Ecto neural progenitor cell (in vitro differentiated cells): Measurements from ENCODE around the gene KSR1.
"Not testable (repeated sequence)": the region's sequence is repeated elsewhere in the genome, so short reads cannot be mapped to it uniquely, and the experiment has no call there.

ENCODE experiments used
- DNase-seq: peaks from one replicate; pipeline ENCODE4 v3.0.0-alpha.2; 2018; ENCODE audit warnings: low spot score

KSR1 gene

GRCh38 chr17:27610304-27610677 is 154.0 kb downstream of the KSR1 start:
- no peak for DNase-seq

- no peak for DNase-seq
These were observed 156.0 kb downstream of the KSR1 start for GRCh38 chr17:27612160-27612770.

- no peak for DNase-seq
These were observed 157.2 kb downstream of the KSR1 start for GRCh38 chr17:27613433-27613832.

GRCh38 chr17:27615121-27615520 is 158.9 kb downstream of the KSR1 start:
- DNase-seq, result no peak

GRCh38 chr17:27616414-27616813 is 160.2 kb downstream of the KSR1 start:
- no peak for DNase-seq

- DNase-seq, result no peak
These were observed 162.2 kb downstream of the KSR1 start for GRCh38 chr17:27618417-27618816.

GRCh38 chr17:27620721-27621120 is 164.5 kb downstream of the KSR1 start:
- no peak for DNase-seq

- no peak for DNase-seq
These were observed 165.3 kb downstream of the KSR1 start for GRCh38 chr17:27621536-27621935.

GRCh38 chr17:27621942-27622559 is 165.8 kb downstream of the KSR1 start:
- DNase-seq, result no peak

- no peak for DNase-seq
These were observed 166.7 kb downstream of the KSR1 start for GRCh38 chr17:27622986-27623385.

GRCh38 chr17:27623614-27624013 is 167.4 kb downstream of the KSR1 start:
- no peak for DNase-seq

- no peak for DNase-seq
These were observed 168.3 kb downstream of the KSR1 start for GRCh38 chr17:27624539-27624938.

GRCh38 chr17:27625856-27626255 is 169.6 kb downstream of the KSR1 start:
- DNase-seq, result no peak

- DNase-seq, result no peak
These were observed 171.3 kb downstream of the KSR1 start for GRCh38 chr17:27627514-27627913.

GRCh38 chr17:27628376-27628775 is 172.1 kb downstream of the KSR1 start:
- no peak for DNase-seq

GRCh38 chr17:27629260-27629659 is 173.0 kb downstream of the KSR1 start:
- not testable (repeated sequence) for DNase-seq

GRCh38 chr17:27630607-27631410 is 174.6 kb downstream of the KSR1 start, which contains the start of gene LGALS9:
Gene LGALS9 (plus strand): TSS chr17:27631188. CDS start chr17:27631266, 78 bp downstream.
- no peak for DNase-seq

GRCh38 chr17:27631411-27631760 is 175.1 kb downstream of the KSR1 start:
- DNase-seq, result no peak

- no peak for DNase-seq
These were observed 175.9 kb downstream of the KSR1 start for GRCh38 chr17:27631897-27632725.

- DNase-seq, result not testable (repeated sequence)
These were observed 176.5 kb downstream of the KSR1 start for GRCh38 chr17:27632766-27633165.

GRCh38 chr17:27633312-27634025 is 177.2 kb downstream of the KSR1 start:
- no peak for DNase-seq

- DNase-seq, result no peak
These were observed 177.7 kb downstream of the KSR1 start for GRCh38 chr17:27634026-27634335.
